SIG-M5 (cell line): ENCODE measurements around the gene ZMIZ1.

Experiments
- DNase-seq: peaks from one replicate; lab custom pipeline; 2025; lab: John Stamatoyannopoulos, UW

Gene ZMIZ1

GRCh38 chr10:79356104-79356503 lies 287.3 kb downstream of the ZMIZ1 start:
- DNase-seq, result no peak

GRCh38 chr10:79357180-79357579 lies 288.4 kb downstream of the ZMIZ1 start:
- DNase-seq, result no peak

- DNase-seq, result no peak
Observed at GRCh38 chr10:79358811-79359210, 290.0 kb downstream of the ZMIZ1 start.

- no peak for DNase-seq
Observed at GRCh38 chr10:79359816-79360498, 291.2 kb downstream of the ZMIZ1 start.

- DNase-seq, result no peak
Observed at GRCh38 chr10:79360499-79361342, 292.0 kb downstream of the ZMIZ1 start.

- DNase-seq, result no peak
Observed at GRCh38 chr10:79361726-79362397, 293.1 kb downstream of the ZMIZ1 start.
